GM12891 (cell line): Measurements from ENCODE around the gene PAPOLG.

ENCODE experiments used
- POLR2A ChIP-seq: IDR thresholded peaks from 2 replicates; pipeline ENCODE4 v1.6.1; 2011; ENCODE audit warnings: low read depth, low read length, control low read depth
- POLR2AphosphoS5 ChIP-seq: IDR thresholded peaks from 2 replicates; pipeline ENCODE4 v1.6.1; 2011; ENCODE audit warnings: low read depth, low read length, control low read depth
- SPI1 ChIP-seq: IDR thresholded peaks from 2 replicates; pipeline ENCODE4 v1.6.1; 2011; ENCODE audit warnings: low read depth, low read length, control low read depth
- TAF1 ChIP-seq: IDR thresholded peaks from 2 replicates; pipeline ENCODE4 v1.6.1; 2011; ENCODE audit warnings: low read depth, low read length, control low read depth

GRCh38 chr2:60739156-60739555, 16.9 kb upstream of the PAPOLG start:
- no peak for TF ChIP-seq POLR2AphosphoS5
- TF ChIP-seq TAF1, result no peak
- TF ChIP-seq POLR2A, result no peak
- TF ChIP-seq SPI1, result no peak
